ENCODE results near the gene IRF6.

IRF6 gene

GRCh38 chr1:209823143-209824041, 17.4 kb upstream of the IRF6 start:
- H2BK5ac ChIP-seq (ENCODE audit: low read depth, low read length, poor library complexity, severe bottlenecking), result no peak overlapping the region
- no peak overlapping the region for H3K23ac ChIP-seq (ENCODE audit: low read length in 2 of 2)
- H2BK15ac ChIP-seq (ENCODE audit: low read depth, poor library complexity, severe bottlenecking), result no peak overlapping the region
- no peak overlapping the region for H2BK12ac ChIP-seq (ENCODE audit: low read length in 2 of 2)
- H3K14ac ChIP-seq (ENCODE audit: low read length in 2 of 2), result no peak overlapping the region
- no peak overlapping the region for H2AFZ ChIP-seq (ENCODE audit: low read depth, low read length)
- H3K4me1 ChIP-seq (ENCODE audit: control insufficient read depth, insufficient read depth, low read depth, low read length), result peaks cover 2% of the 10 kb centered on the region
- H3K79me1 ChIP-seq (replicated peaks; ENCODE audit: low read length, poor library complexity, severe bottlenecking), result peaks cover 4% of the 10 kb centered on the region
- H3K4me2 ChIP-seq (ENCODE audit: low read length, poor library complexity, severe bottlenecking), result no peak overlapping the region
- H2AK5ac ChIP-seq (ENCODE audit: low read length, severe bottlenecking), result no peak overlapping the region
- peak; percentile 61 for DNase-seq
- no peak overlapping the region for H3K18ac ChIP-seq (ENCODE audit: low read depth in 1 of 2, low read length in 2 of 2)
- H3K9ac ChIP-seq (ENCODE audit: low read length), result peak overlapping the region; percentile 77
- H3K36me3 ChIP-seq (ENCODE audit: control insufficient read depth in 1 of 2, insufficient read depth in 2 of 2, low read depth in 1 of 2, low read length in 2 of 2), result no peaks in the 10 kb centered on the region
- H2BK120ac ChIP-seq (ENCODE audit: low read depth, low read length), result no peak overlapping the region
- peaks cover 0 to 4% of the 10 kb centered on the region in 2 experiments for H3K27me3 ChIP-seq (ENCODE audit: control insufficient read depth in 1 of 2, insufficient read depth in 1 of 2, low read length in 2 of 2)
- no peak overlapping the region for H3K27ac ChIP-seq (ENCODE audit: low read length, poor library complexity, severe bottlenecking)
- WGBS, result 45% methylated on average over 9 of the region's 12 CpGs
- H3K4me3 ChIP-seq (ENCODE audit: insufficient read depth in 1 of 2, low read depth in 1 of 2, low read length in 2 of 2), result peak overlapping the region in 1 of 2 experiments; percentile 50
- no peak overlapping the region for H4K8ac ChIP-seq (ENCODE audit: low read length)
- no peak overlapping the region for H4K91ac ChIP-seq (ENCODE audit: low read length)
- no peak overlapping the region for H3K4ac ChIP-seq (ENCODE audit: low read depth in 1 of 2, low read length in 2 of 2)
- H3K9me3 ChIP-seq (ENCODE audit: control insufficient read depth, low read length), result no peaks in the 10 kb centered on the region

- Histone ChIP-seq H3K36me3 (ENCODE audit: control insufficient read depth in 1 of 2, insufficient read depth in 2 of 2, low read depth in 1 of 2, low read length in 2 of 2) (no peaks in the 10 kb centered on the region), H4K91ac (ENCODE audit: low read length) (no peak overlapping the region), H2BK120ac (ENCODE audit: low read depth, low read length) (no peak overlapping the region), H2BK12ac (ENCODE audit: low read length in 2 of 2) (peak overlapping the region in 1 of 2 experiments; percentile 74), H3K79me1 (replicated peaks; ENCODE audit: low read length, poor library complexity, severe bottlenecking) (no peaks in the 10 kb centered on the region), H3K4me2 (ENCODE audit: low read length, poor library complexity, severe bottlenecking) (peak overlapping the region; percentile 51), H3K4me1 (ENCODE audit: control insufficient read depth, insufficient read depth, low read depth, low read length) (peaks cover 2% of the 10 kb centered on the region), H2AFZ (ENCODE audit: low read depth, low read length) (no peak overlapping the region), H2AK5ac (ENCODE audit: low read length, severe bottlenecking) (no peak overlapping the region), H3K27ac (ENCODE audit: low read length, poor library complexity, severe bottlenecking) (no peak overlapping the region), H3K18ac (ENCODE audit: low read depth in 1 of 2, low read length in 2 of 2) (no peak overlapping the region), H2BK15ac (ENCODE audit: low read depth, poor library complexity, severe bottlenecking) (no peak overlapping the region), H3K14ac (ENCODE audit: low read length in 2 of 2) (no peak overlapping the region), H3K9ac (ENCODE audit: low read length) (peak overlapping the region; percentile 77), H3K4ac (ENCODE audit: low read depth in 1 of 2, low read length in 2 of 2) (no peak overlapping the region), H2BK5ac (ENCODE audit: low read depth, low read length, poor library complexity, severe bottlenecking) (no peak overlapping the region), H3K27me3 (ENCODE audit: control insufficient read depth in 1 of 2, insufficient read depth in 1 of 2, low read length in 2 of 2) (peaks cover 0 to 4% of the 10 kb centered on the region in 2 experiments), H3K23ac (ENCODE audit: low read length in 2 of 2) (no peak overlapping the region), H3K9me3 (ENCODE audit: control insufficient read depth, low read length) (no peaks in the 10 kb centered on the region), H3K4me3 (ENCODE audit: insufficient read depth in 1 of 2, low read depth in 1 of 2, low read length in 2 of 2) (peak overlapping the region in 1 of 2 experiments; percentile 50), H4K8ac (ENCODE audit: low read length) (no peak overlapping the region)
- DNase-seq, result no peak
- 82% methylated on average over 6 of the region's 7 CpGs for WGBS
Observed at GRCh38 chr1:209822706-209823105, 16.8 kb upstream of the IRF6 start.

GRCh38 chr1:209820986-209821385, 15.0 kb upstream of the IRF6 start:
- no peak overlapping the region for H3K23ac ChIP-seq (ENCODE audit: low read length in 2 of 2)
- no peak overlapping the region for H2BK5ac ChIP-seq (ENCODE audit: low read depth, low read length, poor library complexity, severe bottlenecking)
- 86% methylated on average over 4 of the region's 4 CpGs for WGBS
- no peak overlapping the region for H4K8ac ChIP-seq (ENCODE audit: low read length)
- no peak overlapping the region for H2AFZ ChIP-seq (ENCODE audit: low read depth, low read length)
- H2BK12ac ChIP-seq (ENCODE audit: low read length in 2 of 2), result no peak overlapping the region
- H3K4ac ChIP-seq (ENCODE audit: low read depth in 1 of 2, low read length in 2 of 2), result no peak overlapping the region
- H3K4me1 ChIP-seq (ENCODE audit: control insufficient read depth, insufficient read depth, low read depth, low read length), result peaks cover 2% of the 10 kb centered on the region
- H3K4me3 ChIP-seq (ENCODE audit: insufficient read depth in 1 of 2, low read depth in 1 of 2, low read length in 2 of 2), result no peak overlapping the region
- no peak overlapping the region for H3K9ac ChIP-seq (ENCODE audit: low read length)
- no peaks in the 10 kb centered on the region for H3K9me3 ChIP-seq (ENCODE audit: control insufficient read depth, low read length)
- no peak overlapping the region for H2BK120ac ChIP-seq (ENCODE audit: low read depth, low read length)
- no peak overlapping the region for H2BK15ac ChIP-seq (ENCODE audit: low read depth, poor library complexity, severe bottlenecking)
- no peaks in the 10 kb centered on the region for H3K36me3 ChIP-seq (ENCODE audit: control insufficient read depth in 1 of 2, insufficient read depth in 2 of 2, low read depth in 1 of 2, low read length in 2 of 2)
- no peak overlapping the region for H4K91ac ChIP-seq (ENCODE audit: low read length)
- peaks cover 0 to 4% of the 10 kb centered on the region in 2 experiments for H3K27me3 ChIP-seq (ENCODE audit: control insufficient read depth in 1 of 2, insufficient read depth in 1 of 2, low read length in 2 of 2)
- no peak overlapping the region for H3K4me2 ChIP-seq (ENCODE audit: low read length, poor library complexity, severe bottlenecking)
- no peaks in the 10 kb centered on the region for H3K79me1 ChIP-seq (replicated peaks; ENCODE audit: low read length, poor library complexity, severe bottlenecking)
- H3K27ac ChIP-seq (ENCODE audit: low read length, poor library complexity, severe bottlenecking), result no peak overlapping the region
- no peak overlapping the region for H3K18ac ChIP-seq (ENCODE audit: low read depth in 1 of 2, low read length in 2 of 2)
- H3K14ac ChIP-seq (ENCODE audit: low read length in 2 of 2), result no peak overlapping the region
- DNase-seq, result no peak
- no peak overlapping the region for H2AK5ac ChIP-seq (ENCODE audit: low read length, severe bottlenecking)

- Histone ChIP-seq H3K9ac (ENCODE audit: low read length) (no peak overlapping the region), H3K27me3 (ENCODE audit: control insufficient read depth in 1 of 2, insufficient read depth in 1 of 2, low read length in 2 of 2) (peaks cover 0 to 4% of the 10 kb centered on the region in 2 experiments), H2BK15ac (ENCODE audit: low read depth, poor library complexity, severe bottlenecking) (no peak overlapping the region), H3K4ac (ENCODE audit: low read depth in 1 of 2, low read length in 2 of 2) (no peak overlapping the region), H2BK120ac (ENCODE audit: low read depth, low read length) (no peak overlapping the region), H3K18ac (ENCODE audit: low read depth in 1 of 2, low read length in 2 of 2) (no peak overlapping the region), H2AFZ (ENCODE audit: low read depth, low read length) (no peak overlapping the region), H2BK12ac (ENCODE audit: low read length in 2 of 2) (no peak overlapping the region), H3K79me1 (replicated peaks; ENCODE audit: low read length, poor library complexity, severe bottlenecking) (no peaks in the 10 kb centered on the region), H4K91ac (ENCODE audit: low read length) (no peak overlapping the region), H2AK5ac (ENCODE audit: low read length, severe bottlenecking) (no peak overlapping the region), H4K8ac (ENCODE audit: low read length) (no peak overlapping the region), H3K4me2 (ENCODE audit: low read length, poor library complexity, severe bottlenecking) (no peak overlapping the region), H3K9me3 (ENCODE audit: control insufficient read depth, low read length) (no peaks in the 10 kb centered on the region), H3K4me1 (ENCODE audit: control insufficient read depth, insufficient read depth, low read depth, low read length) (peaks cover 2% of the 10 kb centered on the region), H3K36me3 (ENCODE audit: control insufficient read depth in 1 of 2, insufficient read depth in 2 of 2, low read depth in 1 of 2, low read length in 2 of 2) (no peaks in the 10 kb centered on the region), H3K4me3 (ENCODE audit: insufficient read depth in 1 of 2, low read depth in 1 of 2, low read length in 2 of 2) (no peak overlapping the region), H3K14ac (ENCODE audit: low read length in 2 of 2) (no peak overlapping the region), H2BK5ac (ENCODE audit: low read depth, low read length, poor library complexity, severe bottlenecking) (no peak overlapping the region), H3K27ac (ENCODE audit: low read length, poor library complexity, severe bottlenecking) (no peak overlapping the region), H3K23ac (ENCODE audit: low read length in 2 of 2) (peak overlapping the region in 1 of 2 experiments; percentile 74)
- no peak for DNase-seq
- 29% methylated on average over 1 of the region's 1 CpG for WGBS
Observed at GRCh38 chr1:209819058-209819457, 13.1 kb upstream of the IRF6 start.

Data from mesenchymal stem cell (in vitro differentiated cells and primary cell).